ENCODE data around the gene LINS1.
A peak's percentile ranks its signal among the peaks of the same experiment; 100 is the strongest.

Gene LINS1

DNA sequence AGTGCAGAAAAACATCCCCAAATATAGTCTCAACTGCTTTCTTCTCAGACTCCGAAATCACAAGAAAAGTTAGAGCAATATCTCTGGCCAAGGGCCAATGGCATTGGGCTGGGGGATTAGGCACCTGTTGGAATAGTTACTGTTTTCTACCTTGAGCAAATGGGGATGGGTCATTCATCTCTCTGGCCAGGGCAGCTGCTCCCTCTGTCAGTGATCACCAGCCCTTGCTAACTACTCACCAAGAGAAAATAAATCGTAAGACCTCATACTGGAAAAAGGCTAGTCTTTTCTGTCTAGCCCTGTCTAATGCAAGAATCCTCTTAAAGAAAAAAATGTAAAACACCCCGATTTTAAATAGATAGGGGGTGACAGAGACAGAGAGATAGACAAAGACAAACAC lies 84.1 kb downstream of the LINS1 start:
- Histone ChIP-seq H3K9me3 (no peaks in the 10 kb centered on the region), H3K36me3 (no peaks in the 10 kb centered on the region), H3K4me3 (ENCODE audit: low read depth in 1 of 2, low read length in 1 of 2) (no peak overlapping the region), H3K4me1 (ENCODE audit: control insufficient read depth in 1 of 2, insufficient read depth in 1 of 2, low read depth in 1 of 2, low read length in 1 of 2) (peaks cover 62 to 77% of the 10 kb centered on the region in 2 experiments), H3K27me3 (no peaks in the 10 kb centered on the region), H3K27ac (peak overlapping the region; percentile 77)
- no peak for TF ChIP-seq CTCF (IDR thresholded peaks at IDR 0.05)

All from neutrophil (primary cell).